NCI-H128 (cell line): ENCODE measurements around the gene RPL29.
"Not testable (repeated sequence)": the region's sequence is repeated elsewhere in the genome, so short reads cannot be mapped to it uniquely, and the experiment has no call there.

ENCODE experiments used
- DNase-seq: peaks from one replicate; lab custom pipeline; 2025; ENCODE audit not compliant: unreplicated experiment; lab: John Stamatoyannopoulos, UW

RPL29 gene

GRCh38 chr3:52006017-52006819 lies 10.5 kb upstream of the RPL29 start:
- DNase-seq: no peak

GRCh38 chr3:52005571-52005986 lies 9.9 kb upstream of the RPL29 start:
- DNase-seq: no peak

DNA sequence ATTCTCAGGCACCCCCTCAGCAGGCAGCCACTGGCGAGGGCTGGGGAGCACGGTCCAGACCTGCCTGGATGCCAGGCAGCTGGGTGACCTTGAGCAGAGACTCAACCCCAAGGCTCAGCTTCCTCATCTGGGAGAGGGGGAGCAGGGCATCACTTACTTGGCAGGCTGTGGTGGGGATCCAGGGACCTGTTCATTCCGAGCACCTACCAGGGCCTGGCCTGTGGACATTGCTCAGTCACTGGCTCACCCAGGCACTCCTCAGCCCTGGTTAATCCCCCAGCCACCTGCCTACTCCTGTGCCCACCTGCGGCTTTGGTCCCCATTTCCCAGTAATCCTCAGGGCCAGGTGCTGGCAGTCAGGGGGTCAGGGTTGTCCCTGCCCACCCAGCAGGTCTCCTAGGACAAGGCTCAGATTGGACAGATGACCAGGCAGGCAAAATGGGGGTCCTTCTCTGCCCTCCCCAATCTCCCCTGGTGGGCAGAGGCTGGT lies 9.3 kb upstream of the RPL29 start:
- DNase-seq: no peak

- no peak for DNase-seq
Measured at GRCh38 chr3:52004163-52004787, 8.6 kb upstream of the RPL29 start.

- DNase-seq: no peak
Measured at GRCh38 chr3:52002748-52003147, 7.1 kb upstream of the RPL29 start.

GRCh38 chr3:52001443-52001974 lies 5.8 kb upstream of the RPL29 start:
- DNase-seq: peak; percentile 54

- DNase-seq: no peak
Measured at GRCh38 chr3:51999846-52000245, 4.2 kb upstream of the RPL29 start.

GRCh38 chr3:51998774-51999173 lies 3.1 kb upstream of the RPL29 start:
- no peak for DNase-seq

DNA sequence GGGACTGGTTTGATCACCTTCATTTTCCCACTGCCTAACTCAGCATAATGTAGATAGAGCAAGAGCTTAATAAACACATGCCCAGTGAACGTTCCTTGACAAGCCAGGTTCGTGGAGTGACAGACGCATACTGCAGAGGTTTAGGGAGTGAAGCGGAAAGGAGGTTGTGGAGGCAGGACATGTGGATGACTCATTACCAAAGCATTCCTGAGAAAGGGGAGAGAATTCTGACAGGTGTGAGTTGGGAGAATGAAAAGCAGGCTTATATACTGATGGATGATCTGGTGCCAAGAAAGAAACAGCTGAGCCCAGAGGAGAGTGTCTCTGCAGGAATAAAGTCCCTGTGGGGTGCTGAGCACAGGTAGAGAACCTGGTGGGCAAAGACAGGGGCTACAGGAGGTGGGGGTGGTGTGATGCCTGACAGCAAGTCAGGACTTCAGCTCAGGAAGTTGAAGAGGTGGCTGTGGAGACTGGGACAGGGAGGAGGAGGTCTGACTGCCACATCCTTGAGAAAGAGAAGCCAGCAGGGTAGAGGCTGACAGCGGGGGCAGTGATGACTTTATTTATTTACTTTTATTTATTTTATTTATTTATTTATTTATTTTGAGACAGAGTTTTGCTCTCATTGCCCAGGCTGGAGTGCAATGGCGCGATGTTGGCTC lies 2.4 kb upstream of the RPL29 start:
- DNase-seq: no peak

- no peak for DNase-seq
Measured at GRCh38 chr3:51997172-51997571, 1.5 kb upstream of the RPL29 start.

- DNase-seq: no peak
Measured at GRCh38 chr3:51994530-51994929, 1.2 kb downstream of the RPL29 start.

DNA sequence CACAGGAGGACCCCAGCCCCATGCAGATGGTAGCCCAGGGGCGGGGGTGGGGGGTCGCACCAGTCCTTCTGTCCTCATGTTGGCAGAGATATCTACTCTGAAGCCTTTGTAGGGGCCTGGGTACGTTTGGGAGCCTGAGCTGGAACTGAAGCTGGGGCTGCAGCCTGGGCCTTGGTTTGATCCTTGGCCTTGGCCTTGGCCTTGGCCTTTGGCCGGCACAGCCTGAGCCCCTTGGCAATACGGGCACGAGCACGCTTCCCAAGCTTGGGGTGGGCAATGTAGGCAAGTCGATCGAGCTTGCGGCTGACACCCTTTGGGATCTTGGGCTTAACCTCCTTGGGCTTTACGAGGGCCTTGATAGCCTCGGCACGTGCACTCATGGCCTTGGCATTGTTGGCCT lies 2.0 kb downstream of the RPL29 start:
- DNase-seq: not testable (repeated sequence)

DNA sequence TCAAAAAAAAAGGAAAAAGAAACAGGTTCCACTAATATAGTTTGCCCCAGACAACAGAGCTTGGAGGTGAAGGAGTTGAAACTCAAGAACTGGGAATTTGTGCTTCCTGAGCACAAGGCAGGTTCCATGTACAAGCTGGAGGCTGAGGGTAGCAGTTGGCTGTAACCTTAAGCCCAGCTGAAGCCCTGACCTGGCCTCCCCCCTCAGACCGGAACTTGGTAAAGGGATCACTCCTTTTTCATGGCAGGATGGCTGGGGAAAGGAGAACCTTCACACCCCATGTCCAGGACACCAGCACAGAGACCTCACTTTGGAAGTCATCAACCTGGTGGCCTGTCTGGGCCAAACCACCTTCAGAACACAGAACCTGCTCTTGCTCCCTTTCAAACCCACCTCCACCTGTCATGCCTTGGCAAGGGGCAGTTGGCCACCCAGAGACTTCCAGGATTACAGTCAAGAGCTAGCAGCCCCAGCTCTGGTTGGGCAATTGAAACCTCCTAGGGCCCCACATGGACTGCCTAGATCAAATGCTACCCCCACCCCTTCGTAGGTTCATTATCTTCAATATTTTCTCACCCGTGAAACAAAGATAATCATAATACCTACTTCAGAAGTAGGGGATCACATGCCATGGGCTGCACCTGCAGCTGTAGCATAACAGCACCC lies 3.5 kb downstream of the RPL29 start:
- no peak for DNase-seq

DNA sequence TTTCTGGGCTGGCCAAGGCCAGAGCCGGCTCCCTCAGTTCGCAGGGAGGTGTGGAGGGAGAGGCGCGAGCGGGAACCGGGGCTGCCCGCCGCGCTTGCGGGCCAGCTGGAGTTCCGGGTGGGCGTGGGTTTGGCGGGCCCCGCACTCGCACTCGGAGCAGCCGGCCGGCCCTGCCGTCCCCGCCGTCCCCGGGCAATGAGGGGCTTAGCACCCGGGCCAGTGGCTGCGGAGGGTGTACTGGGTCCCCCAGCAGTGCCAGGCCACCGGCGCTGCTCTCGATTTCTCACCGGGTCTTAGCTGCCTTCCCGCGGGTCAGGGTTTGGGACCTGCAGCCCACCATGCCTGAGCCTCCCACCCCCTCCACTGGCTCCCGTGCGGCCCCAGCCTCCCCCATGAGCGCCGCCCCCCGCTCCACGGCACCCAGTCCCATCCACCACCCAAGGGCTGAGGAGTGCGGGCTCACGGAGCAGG lies 5.2 kb downstream of the RPL29 start:
- DNase-seq: not testable (repeated sequence)

DNA sequence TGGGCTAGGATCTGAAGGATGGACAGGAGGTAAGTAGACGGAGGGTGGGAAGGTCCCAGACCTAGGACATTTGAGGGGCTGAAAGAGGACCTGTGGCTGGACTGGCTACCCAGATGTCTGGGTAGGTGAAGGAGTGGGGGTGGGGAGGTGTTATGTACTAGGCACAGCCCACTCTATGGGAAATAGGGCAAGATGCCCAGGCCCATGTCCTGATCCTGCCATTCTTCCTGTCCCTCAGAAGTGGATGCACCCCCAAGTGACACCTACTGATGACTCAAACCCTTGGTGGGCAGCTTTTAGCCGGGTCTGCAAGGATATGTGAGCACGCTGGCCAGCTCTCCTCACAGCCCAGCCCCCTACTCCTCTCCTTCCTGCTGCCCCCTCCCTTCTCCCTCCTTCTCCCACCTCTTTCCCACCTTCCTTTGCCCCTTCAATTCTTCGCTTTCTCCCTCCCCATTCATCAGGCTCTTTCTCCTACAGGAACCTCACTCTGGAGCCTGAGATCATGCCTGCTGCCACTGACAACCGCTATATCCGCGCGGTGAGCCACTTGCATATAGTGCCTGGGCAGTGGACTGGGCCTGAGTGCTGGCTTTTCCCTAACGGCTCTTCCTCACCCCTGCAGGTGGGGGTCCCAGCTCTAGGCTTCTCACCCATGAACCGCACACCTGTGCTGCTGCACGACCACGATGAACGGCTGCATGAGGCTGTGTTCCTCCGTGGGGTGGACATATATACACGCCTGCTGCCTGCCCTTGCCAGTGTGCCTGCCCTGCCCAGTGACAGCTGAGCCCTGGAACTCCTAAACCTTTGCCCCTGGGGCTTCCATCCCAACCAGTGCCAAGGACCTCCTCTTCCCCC lies 7.2 kb downstream of the RPL29 start:
- no peak for DNase-seq

DNA sequence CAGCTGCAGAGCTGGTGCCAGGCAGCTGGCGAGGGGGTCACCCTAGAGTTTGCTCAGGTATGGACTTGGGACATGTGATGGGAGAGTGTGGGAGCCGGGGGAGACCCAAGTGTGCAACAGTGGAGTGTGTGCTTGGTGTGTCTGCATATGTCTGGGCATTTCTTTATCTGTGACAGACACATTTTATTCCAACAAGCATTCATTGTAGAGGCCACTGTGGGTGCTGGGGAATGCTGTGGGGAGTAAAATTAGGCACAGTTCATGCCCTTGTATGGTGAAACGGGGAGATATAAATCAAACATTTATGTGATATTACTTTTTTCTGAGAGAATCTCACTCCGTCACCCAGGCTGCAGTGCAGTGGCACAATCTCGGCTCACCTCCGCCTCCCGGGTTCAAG lies 8.1 kb downstream of the RPL29 start:
- no peak for DNase-seq

- no peak for DNase-seq
Measured at GRCh38 chr3:51986010-51986947, 9.4 kb downstream of the RPL29 start.

DNA sequence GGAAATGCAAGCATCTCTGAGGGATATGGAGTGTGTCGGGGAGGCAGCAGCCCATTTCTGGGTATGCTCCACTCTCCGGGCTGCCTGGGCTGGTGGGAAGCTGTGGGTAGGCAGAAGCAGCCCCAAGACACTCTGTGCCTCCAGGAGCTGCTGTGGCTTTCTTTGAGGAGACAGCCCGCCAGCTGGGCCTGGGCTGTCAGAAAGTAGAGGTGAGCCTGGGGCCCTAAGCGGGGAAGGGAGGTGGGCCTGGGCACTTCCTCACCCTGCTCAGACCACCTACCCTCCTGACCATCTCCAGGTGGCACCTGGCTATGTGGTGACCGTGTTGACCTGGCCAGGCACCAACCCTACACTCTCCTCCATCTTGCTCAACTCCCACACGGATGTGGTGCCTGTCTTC lies 10.6 kb downstream of the RPL29 start:
- DNase-seq: no peak

- no peak for DNase-seq
Measured at GRCh38 chr3:51984269-51984647, 11.4 kb downstream of the RPL29 start.
